Natural killer cell treated with Interleukin-12 subunit alpha and Interleukin-12 subunit beta and Interleukin-15 and Interleukin-18, amount 100 ng/mL, for 72 hours (primary cell): ENCODE data around the gene TACC3. TPM values are rescaled to one million over a fixed set of nuclear protein-coding genes. Genes with fewer than 3 reads are reported as not detected.

Experiments
- ATAC-seq, 2 donors: fragments of 150-1000 bp; cut with Tn5 transposase in 1 of 2; sonication (Bioruptor Pico), chemical (Tn5 transposase) in 1 of 2; 2 replicates each; pipeline ENCODE4 v1.10.0; 2021
- DNase-seq: peaks from one replicate; pipeline ENCODE4 v3.0.0; 2022; ENCODE audit warnings: low spot score
- H3K27ac Mint-ChIP-seq, 2 donors: 1 replicate in 1 of 2; 2 replicates in 1 of 2; pipeline ENCODE4 v1.8.0; 2022; ENCODE audit warnings: mixed read lengths in 2 of 2, mild to moderate bottlenecking in 1 of 2, moderate library complexity in 1 of 2
- H3K27me3 Mint-ChIP-seq, 2 donors: 1 replicate in 1 of 2; 2 replicates in 1 of 2; pipeline ENCODE4 v1.8.0; 2022; ENCODE audit warnings: mixed read lengths in 2 of 2
- H3K36me3 Mint-ChIP-seq: one replicate; pipeline ENCODE4 v1.8.0; 2022; ENCODE audit warnings: mixed read lengths
- H3K4me1 Mint-ChIP-seq, 2 donors: 1 replicate in 1 of 2; 2 replicates in 1 of 2; pipeline ENCODE4 v1.8.0; 2022; ENCODE audit warnings: low read depth in 2 of 2, mixed read lengths in 2 of 2, mild to moderate bottlenecking in 1 of 2
- H3K4me3 Mint-ChIP-seq: one replicate; pipeline ENCODE4 v1.8.0; 2022; ENCODE audit warnings: mixed read lengths
- H3K9me3 Mint-ChIP-seq: 2 replicates; pipeline ENCODE4 v1.8.0; 2022; ENCODE audit warnings: mixed read lengths
- total RNA-seq, 2 donors: library from RNA; stranded (reverse); gene quantifications; one replicate each; pipeline ENCODE4 v1.2.3, GENCODE V29; 2022

The TACC3 gene
- total RNA-seq, 2 donors from 2014 or later: 97.2 to 212 TPM

DNA sequence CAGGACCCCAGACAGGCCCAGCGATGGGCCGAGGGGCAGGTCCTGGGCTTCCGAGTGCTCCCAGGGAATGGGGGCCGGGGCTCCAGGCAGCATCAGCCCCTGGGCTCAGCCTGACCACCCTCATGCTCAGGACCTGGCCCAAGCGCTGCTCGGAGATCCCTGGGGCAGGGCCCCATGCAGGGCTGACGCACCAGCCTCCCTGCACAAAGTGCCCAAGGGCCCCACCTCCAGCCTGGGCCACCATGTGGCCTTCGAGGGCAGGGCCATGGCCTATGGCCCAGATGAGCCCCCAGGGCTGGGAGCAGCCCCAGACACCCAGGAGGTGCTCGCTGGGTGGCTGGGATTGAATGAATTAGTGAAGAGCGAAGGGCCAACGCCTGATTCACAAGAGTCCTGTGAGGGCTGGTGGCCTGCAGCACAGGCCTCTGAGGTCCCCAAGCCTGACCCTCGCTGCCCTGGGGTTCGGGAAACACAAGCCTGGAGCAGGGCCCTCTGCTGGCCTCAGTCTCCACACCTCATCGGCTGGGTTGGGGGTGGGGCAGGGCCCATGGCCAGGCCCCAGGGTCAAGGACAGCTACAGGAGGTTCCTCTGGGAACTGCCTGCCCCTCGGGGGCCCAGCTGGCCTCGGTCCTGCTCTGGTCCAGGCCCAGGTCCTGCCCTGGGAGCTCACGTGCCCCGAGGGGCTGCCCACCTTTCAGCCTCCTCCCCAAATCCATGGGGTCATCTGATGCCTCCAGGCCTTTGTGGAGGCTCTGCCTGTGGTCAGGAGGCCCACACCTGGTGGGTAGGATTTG, 58.5 kb downstream of the TACC3 start:
- Mint-ChIP-seq H3K27ac (no peak overlapping the region), H3K27me3 (no peaks in the 10 kb centered on the region), H3K4me3 (no peak overlapping the region), H3K4me1 (no peaks in the 10 kb centered on the region), H3K36me3 (no peaks in the 10 kb centered on the region), H3K9me3 (no peaks in the 10 kb centered on the region)
- no peak for ATAC-seq
- no peak for DNase-seq

GRCh38 chr4:1780435-1780834, 59.1 kb downstream of the TACC3 start:
- H3K4me3 Mint-ChIP-seq: no peak overlapping the region
- no peaks in the 10 kb centered on the region for H3K4me1 Mint-ChIP-seq
- H3K9me3 Mint-ChIP-seq: no peaks in the 10 kb centered on the region
- no peaks in the 10 kb centered on the region for H3K36me3 Mint-ChIP-seq
- H3K27me3 Mint-ChIP-seq: no peaks in the 10 kb centered on the region
- DNase-seq: no peak
- H3K27ac Mint-ChIP-seq: no peak overlapping the region
- no peak for ATAC-seq

DNA sequence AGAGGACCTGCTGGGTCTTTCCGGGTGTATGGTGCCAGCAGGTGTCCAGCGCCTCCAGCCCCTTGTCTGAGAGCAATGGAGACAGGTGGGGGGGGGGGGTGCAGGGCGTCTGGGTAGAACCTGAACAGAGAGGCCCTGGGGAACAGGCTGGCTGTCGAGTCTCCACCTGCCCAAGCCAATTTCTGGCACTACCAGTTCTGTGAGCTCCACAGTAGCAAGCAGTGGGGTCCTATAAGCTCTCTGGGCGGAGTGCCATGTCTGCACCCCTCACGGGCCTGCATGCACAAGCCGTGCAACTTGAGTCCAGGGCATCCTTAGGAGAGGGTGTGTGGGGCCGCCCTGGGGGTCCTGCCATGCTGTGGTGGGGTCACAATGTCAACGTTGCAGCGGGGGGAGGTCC, 61.7 kb downstream of the TACC3 start:
- DNase-seq (no peak), ATAC-seq (no peak)
- no peaks in the 10 kb centered on the region for H3K9me3 Mint-ChIP-seq

DNA sequence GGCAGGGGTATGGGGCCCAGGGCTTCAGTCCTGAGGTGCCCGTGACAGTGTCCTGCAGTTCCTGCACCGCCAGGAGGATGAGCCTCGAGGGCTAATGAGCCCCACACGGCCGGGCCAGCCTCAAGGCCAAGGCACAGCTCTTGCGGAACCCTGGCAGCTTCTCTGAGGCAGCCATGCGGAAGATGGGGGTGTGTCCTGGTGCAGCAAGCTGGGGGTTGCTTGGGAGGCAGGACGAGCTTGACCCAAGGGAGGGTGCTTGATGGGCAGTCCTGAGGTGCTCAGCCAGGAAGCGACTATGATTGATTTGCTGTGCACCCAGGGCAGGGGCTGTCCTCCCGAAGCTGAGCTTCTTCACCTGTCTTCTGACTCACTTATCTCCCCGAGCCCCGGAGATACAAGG, 62.6 kb downstream of the TACC3 start:
- Mint-ChIP-seq H3K27me3 (no peaks in the 10 kb centered on the region), H3K4me1 (no peaks in the 10 kb centered on the region), H3K9me3 (no peaks in the 10 kb centered on the region), H3K4me3 (no peak overlapping the region), H3K36me3 (no peaks in the 10 kb centered on the region), H3K27ac (no peak overlapping the region)
- ATAC-seq: no peak
- DNase-seq: no peak

More for the DNA sequence above, 61.7 kb downstream of the TACC3 start:
- no peaks in the 10 kb centered on the region for H3K36me3 Mint-ChIP-seq
- no peak overlapping the region for H3K27ac Mint-ChIP-seq
- no peak overlapping the region for H3K4me3 Mint-ChIP-seq
- no peaks in the 10 kb centered on the region for H3K27me3 Mint-ChIP-seq
- no peaks in the 10 kb centered on the region for H3K4me1 Mint-ChIP-seq

DNA sequence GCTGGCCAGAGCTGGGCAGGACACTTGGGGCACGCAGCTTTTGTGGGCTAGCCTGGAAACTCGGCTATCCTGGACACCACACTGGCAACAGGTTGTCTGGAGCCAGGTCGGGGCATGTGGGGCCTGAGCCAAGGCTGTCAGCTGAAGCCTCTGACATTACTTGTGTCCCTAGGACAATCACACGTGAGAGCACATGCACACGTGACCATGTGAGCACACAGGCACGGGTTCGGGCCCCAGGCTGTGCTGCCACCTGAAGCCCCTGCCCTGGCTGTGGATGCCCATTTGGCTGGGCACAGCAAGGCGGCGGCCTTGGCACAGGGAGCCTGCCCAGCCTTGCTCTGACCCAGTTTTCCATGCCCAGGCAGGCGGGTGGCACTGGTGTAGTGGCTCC, 63.1 kb downstream of the TACC3 start:
- H3K4me1 Mint-ChIP-seq: no peaks in the 10 kb centered on the region
- no peak overlapping the region for H3K27ac Mint-ChIP-seq
- no peaks in the 10 kb centered on the region for H3K9me3 Mint-ChIP-seq
- no peak overlapping the region for H3K4me3 Mint-ChIP-seq
- DNase-seq (no peak), ATAC-seq (no peak)
- no peaks in the 10 kb centered on the region for H3K27me3 Mint-ChIP-seq
- no peaks in the 10 kb centered on the region for H3K36me3 Mint-ChIP-seq

DNA sequence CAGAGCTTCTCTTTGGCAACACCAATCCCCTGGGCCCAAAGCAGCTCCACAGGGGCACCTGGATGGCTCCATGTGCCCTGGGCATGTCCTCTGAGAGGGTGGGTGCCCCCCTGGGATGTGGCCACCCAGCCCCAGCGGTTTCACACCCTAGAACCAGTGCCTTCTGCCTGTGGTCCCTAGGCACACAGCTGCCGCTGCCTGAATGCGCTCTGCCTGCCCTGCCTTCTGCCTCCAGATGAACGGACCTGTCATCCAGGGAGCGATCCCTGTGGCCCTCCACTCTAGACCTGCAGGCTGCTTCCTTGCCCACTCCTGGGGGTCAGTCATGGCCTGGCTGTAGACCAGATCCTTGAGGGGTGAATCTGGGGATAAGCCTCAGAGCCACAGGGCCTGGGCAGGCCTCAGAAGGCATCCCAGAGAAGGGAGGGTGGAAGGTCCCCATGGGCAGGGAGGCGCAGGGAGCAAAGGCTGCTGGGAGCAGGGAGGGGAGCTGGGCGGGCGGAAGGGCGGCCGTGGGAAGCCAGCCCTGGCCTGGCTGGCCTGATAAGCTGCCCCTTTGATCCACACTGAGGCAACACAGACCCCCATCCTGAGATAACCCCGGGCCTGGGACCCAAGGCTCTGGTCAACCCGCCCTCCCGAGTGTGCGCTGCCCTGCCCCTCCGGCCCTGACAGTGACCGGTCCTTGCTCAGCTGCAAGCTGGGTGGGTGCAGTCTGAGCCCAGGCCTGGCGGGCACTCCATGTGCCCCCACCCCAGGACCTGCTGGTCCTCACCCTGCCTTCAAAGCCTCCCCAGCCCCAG, 63.7 kb downstream of the TACC3 start:
- Mint-ChIP-seq H3K27me3 (no peaks in the 10 kb centered on the region), H3K4me3 (no peak overlapping the region), H3K36me3 (no peaks in the 10 kb centered on the region), H3K4me1 (no peaks in the 10 kb centered on the region), H3K27ac (no peak overlapping the region), H3K9me3 (no peaks in the 10 kb centered on the region)
- ATAC-seq: no peak
- no peak for DNase-seq

DNA sequence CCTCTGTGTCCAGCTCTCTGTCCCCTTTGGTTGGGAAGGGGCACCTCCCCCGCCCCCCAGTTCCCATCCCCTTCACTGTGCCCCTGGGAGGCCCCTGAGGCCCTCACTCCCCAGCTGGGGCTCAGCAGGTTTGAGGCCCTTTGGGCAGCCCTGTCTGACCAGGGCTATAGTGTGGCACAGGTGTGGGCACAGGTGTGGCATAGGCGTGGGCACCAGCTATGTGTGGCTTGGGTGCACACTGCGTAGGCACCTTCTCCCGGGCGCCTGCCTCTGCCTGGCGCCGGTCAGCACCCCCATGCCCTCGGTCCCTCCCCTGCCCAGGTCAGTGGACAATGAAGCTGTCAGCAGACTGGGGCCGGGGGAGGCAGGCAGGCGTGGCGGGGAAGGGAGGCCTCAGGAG, 64.3 kb downstream of the TACC3 start:
- DNase-seq (no peak), ATAC-seq (no peak)
- H3K4me1 Mint-ChIP-seq: no peaks in the 10 kb centered on the region
- no peak overlapping the region for H3K4me3 Mint-ChIP-seq
- H3K27ac Mint-ChIP-seq: no peak overlapping the region
- no peaks in the 10 kb centered on the region for H3K36me3 Mint-ChIP-seq
- no peaks in the 10 kb centered on the region for H3K27me3 Mint-ChIP-seq
- H3K9me3 Mint-ChIP-seq: no peaks in the 10 kb centered on the region

DNA sequence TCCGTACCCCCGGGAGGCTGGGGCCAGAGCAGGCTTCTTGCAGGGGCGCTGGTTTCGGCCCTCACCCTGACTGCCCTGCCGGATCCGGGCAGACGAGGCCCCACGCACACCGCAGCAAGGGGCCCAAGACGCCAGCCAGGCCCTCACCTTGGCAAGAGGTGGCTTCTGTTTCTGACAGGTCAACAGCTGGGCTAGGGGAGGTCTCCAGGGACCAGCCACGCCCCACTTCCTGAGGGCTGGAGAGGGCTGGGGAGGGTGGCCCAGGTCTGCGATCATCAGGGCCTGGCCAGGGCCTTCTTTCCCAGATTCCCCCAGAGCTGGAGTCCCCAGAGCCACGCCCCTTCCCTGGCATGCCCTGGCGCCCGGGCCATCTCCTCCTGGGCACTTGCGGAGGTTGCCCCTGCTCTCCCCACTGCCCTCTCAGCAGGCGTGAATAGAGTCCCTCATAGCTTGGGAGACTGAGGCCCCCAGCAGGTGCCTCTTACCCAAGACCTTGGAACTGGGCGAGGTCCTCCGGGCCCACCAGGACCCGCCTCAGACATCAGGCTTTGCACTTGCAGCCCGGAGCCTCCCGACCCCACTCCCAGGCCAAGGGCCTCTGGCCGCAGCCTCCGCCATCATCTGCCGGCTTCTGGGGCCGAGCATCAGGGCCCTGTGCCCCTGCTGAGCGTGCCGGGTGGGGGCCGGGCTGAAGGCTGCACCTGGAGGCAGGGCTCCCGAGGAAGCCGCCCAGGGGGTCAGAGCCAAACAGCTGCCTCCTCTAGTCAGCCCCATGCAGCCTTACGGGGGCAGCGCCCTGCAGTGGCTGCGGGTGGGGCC, 65.4 kb downstream of the TACC3 start:
- peaks cover 0 to 2% of the 10 kb centered on the region in 2 donors for H3K27me3 Mint-ChIP-seq
- H3K9me3 Mint-ChIP-seq: no peaks in the 10 kb centered on the region
- H3K4me1 Mint-ChIP-seq: no peaks in the 10 kb centered on the region
- no peak for DNase-seq
- ATAC-seq: no peak
- H3K36me3 Mint-ChIP-seq: no peaks in the 10 kb centered on the region
- H3K27ac Mint-ChIP-seq: no peak overlapping the region
- H3K4me3 Mint-ChIP-seq: no peak overlapping the region

- ATAC-seq (no peak), DNase-seq (no peak)
- Mint-ChIP-seq H3K36me3 (no peaks in the 10 kb centered on the region), H3K27me3 (peaks cover 0 to 2% of the 10 kb centered on the region in 2 donors), H3K9me3 (no peaks in the 10 kb centered on the region), H3K4me3 (no peak overlapping the region), H3K4me1 (no peaks in the 10 kb centered on the region), H3K27ac (no peak overlapping the region)
Measured at GRCh38 chr4:1787411-1788077, 66.2 kb downstream of the TACC3 start.

DNA sequence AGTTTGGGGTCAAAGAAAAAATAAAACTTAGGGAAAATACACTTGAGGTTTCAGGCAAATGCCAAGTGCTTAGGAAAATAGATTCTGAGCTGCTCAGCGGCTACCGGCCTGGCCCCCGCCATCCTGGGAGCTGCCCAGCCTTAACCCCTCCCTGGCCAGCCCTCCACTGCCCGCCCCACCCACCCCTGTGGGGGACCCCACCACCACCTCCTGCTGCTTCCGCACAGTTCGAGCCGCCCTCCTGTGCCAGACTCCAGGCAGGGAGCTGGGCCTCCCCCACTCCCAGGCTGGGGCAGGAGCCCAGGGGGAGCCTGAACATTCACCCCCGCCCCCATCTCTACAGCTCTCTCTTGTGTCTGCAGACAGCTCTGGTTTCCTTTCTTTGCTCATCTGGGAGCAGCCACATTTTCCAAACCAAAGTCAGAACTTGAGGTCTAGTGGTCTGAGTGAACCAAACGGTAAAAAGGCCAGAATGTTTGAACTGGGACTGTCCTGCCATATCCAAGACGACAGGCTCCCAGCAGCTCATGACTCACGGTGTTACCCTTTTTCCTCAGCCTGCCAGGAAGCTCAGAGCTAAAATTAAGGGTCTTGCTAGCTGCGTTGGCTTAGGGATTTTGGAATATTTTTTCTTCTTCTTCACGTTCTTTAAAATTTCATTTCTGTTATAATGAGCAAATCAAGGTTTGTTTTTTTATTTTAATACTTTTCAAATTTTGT, 67.1 kb downstream of the TACC3 start:
- Mint-ChIP-seq H3K4me1 (no peaks in the 10 kb centered on the region), H3K27me3 (peaks cover 0 to 2% of the 10 kb centered on the region in 2 donors), H3K36me3 (no peaks in the 10 kb centered on the region), H3K27ac (no peak overlapping the region), H3K4me3 (no peak overlapping the region), H3K9me3 (no peaks in the 10 kb centered on the region)
- DNase-seq: no peak
- no peak for ATAC-seq

GRCh38 chr4:1789552-1789951, 68.2 kb downstream of the TACC3 start:
- DNase-seq: no peak
- no peaks in the 10 kb centered on the region for H3K4me1 Mint-ChIP-seq
- ATAC-seq: no peak
- H3K27me3 Mint-ChIP-seq: peaks cover 0 to 2% of the 10 kb centered on the region in 2 donors
- H3K36me3 Mint-ChIP-seq: no peaks in the 10 kb centered on the region
- no peaks in the 10 kb centered on the region for H3K9me3 Mint-ChIP-seq
- no peak overlapping the region for H3K27ac Mint-ChIP-seq
- H3K4me3 Mint-ChIP-seq: no peak overlapping the region

DNA sequence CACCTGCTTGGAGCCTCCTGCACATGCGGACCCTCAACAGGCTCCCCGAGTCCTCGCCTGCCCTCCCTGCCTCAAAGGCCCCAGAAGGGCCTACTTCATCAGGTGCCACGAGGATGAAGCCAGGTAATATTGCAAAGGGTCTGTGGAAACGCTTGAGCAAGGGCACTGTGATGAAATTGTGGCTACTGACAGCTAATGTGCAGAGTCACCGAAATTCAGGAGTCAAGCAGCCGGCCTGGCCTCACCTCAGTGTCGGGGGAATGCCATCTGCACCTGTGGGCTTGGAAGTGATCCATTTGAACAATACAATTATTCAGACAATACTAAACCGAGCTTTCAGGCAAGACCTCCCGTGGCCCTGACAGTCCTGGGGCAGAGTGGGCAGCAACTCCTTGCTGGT, 68.7 kb downstream of the TACC3 start:
- H3K4me1 Mint-ChIP-seq: no peaks in the 10 kb centered on the region
- ATAC-seq (no peak), DNase-seq (no peak)
- H3K27me3 Mint-ChIP-seq: peaks cover 0 to 2% of the 10 kb centered on the region in 2 donors
- H3K4me3 Mint-ChIP-seq: no peak overlapping the region
- no peak overlapping the region for H3K27ac Mint-ChIP-seq
- H3K36me3 Mint-ChIP-seq: no peaks in the 10 kb centered on the region
- no peaks in the 10 kb centered on the region for H3K9me3 Mint-ChIP-seq
